ENCODE measurements around the gene CCDC57. TPM values are rescaled to one million over a fixed set of nuclear protein-coding genes. Genes with fewer than 3 reads are reported as not detected.

CCDC57 gene
- total RNA-seq, 1 donor from 2014 or later: 37.2 TPM

DNA sequence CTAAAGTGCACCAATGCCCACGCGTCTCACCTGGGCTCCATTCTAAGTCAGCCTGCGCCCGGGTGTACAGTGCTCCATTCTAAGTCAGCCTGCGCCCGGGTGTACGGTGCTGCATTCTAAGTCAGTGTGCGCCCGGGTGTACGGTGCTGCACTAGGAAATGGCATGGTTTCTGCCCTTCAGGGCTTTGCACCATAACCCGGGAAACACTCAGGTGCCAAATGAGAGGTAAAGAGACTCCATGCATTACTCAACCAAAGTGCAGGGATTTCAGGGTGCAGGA is 85.4 kb downstream of the CCDC57 start:
- H3K27ac Mint-ChIP-seq (ENCODE audit: unreplicated experiment): no peak overlapping the region
- no peak for TF ChIP-seq CTCF (IDR thresholded peaks at IDR 0.05; ENCODE audit: unreplicated experiment)
- no peaks in the 10 kb centered on the region for H3K4me1 Mint-ChIP-seq (ENCODE audit: unreplicated experiment)
- H3K4me3 Mint-ChIP-seq (ENCODE audit: unreplicated experiment): no peak overlapping the region
- no peak for DNase-seq (ENCODE audit: low spot score)
- peaks cover 19% of the 10 kb centered on the region for H3K36me3 Mint-ChIP-seq (ENCODE audit: low read depth, unreplicated experiment)
- no peaks in the 10 kb centered on the region for H3K9me3 Mint-ChIP-seq (ENCODE audit: unreplicated experiment)
- peaks cover 5% of the 10 kb centered on the region for H3K27me3 Mint-ChIP-seq (ENCODE audit: unreplicated experiment)

- no peak for DNase-seq (ENCODE audit: low spot score)
- H3K9me3 Mint-ChIP-seq (ENCODE audit: unreplicated experiment): no peaks in the 10 kb centered on the region
- no peak for TF ChIP-seq CTCF (IDR thresholded peaks at IDR 0.05; ENCODE audit: unreplicated experiment)
- no peak overlapping the region for H3K4me3 Mint-ChIP-seq (ENCODE audit: unreplicated experiment)
- peaks cover 5% of the 10 kb centered on the region for H3K27me3 Mint-ChIP-seq (ENCODE audit: unreplicated experiment)
- H3K36me3 Mint-ChIP-seq (ENCODE audit: low read depth, unreplicated experiment): peaks cover 19% of the 10 kb centered on the region
- no peak overlapping the region for H3K27ac Mint-ChIP-seq (ENCODE audit: unreplicated experiment)
- H3K4me1 Mint-ChIP-seq (ENCODE audit: unreplicated experiment): peaks cover 5% of the 10 kb centered on the region
These were observed 85.9 kb downstream of the CCDC57 start for GRCh38 chr17:82126556-82127314.

DNA sequence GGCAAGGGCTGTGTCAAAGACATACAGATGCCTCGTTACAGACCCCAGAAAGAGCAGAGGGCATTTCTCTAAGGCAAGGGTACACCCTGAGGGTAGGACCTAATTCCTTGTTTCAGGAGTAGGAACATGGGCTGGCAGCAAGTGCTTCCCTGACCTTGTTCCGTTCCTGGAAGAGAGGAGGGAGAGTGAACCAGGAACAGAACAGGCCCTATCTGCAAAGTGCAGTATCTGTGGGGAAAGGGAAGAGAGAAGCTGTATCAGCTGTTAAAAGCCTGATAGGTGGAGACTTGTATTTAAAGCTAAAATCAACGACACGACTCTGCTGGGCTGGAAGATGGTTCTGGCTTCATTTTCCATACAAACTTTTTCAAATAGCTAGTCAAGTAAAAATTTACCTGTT is 88.5 kb downstream of the CCDC57 start:
- H3K27ac Mint-ChIP-seq (ENCODE audit: unreplicated experiment): no peak overlapping the region
- no peak for TF ChIP-seq CTCF (IDR thresholded peaks at IDR 0.05; ENCODE audit: unreplicated experiment)
- H3K4me1 Mint-ChIP-seq (ENCODE audit: unreplicated experiment): peaks cover 11% of the 10 kb centered on the region
- H3K4me3 Mint-ChIP-seq (ENCODE audit: unreplicated experiment): no peak overlapping the region
- H3K9me3 Mint-ChIP-seq (ENCODE audit: unreplicated experiment): no peaks in the 10 kb centered on the region
- H3K27me3 Mint-ChIP-seq (ENCODE audit: unreplicated experiment): peaks cover 5% of the 10 kb centered on the region
- DNase-seq (ENCODE audit: low spot score): no peak
- peaks cover 19% of the 10 kb centered on the region for H3K36me3 Mint-ChIP-seq (ENCODE audit: low read depth, unreplicated experiment)

DNA sequence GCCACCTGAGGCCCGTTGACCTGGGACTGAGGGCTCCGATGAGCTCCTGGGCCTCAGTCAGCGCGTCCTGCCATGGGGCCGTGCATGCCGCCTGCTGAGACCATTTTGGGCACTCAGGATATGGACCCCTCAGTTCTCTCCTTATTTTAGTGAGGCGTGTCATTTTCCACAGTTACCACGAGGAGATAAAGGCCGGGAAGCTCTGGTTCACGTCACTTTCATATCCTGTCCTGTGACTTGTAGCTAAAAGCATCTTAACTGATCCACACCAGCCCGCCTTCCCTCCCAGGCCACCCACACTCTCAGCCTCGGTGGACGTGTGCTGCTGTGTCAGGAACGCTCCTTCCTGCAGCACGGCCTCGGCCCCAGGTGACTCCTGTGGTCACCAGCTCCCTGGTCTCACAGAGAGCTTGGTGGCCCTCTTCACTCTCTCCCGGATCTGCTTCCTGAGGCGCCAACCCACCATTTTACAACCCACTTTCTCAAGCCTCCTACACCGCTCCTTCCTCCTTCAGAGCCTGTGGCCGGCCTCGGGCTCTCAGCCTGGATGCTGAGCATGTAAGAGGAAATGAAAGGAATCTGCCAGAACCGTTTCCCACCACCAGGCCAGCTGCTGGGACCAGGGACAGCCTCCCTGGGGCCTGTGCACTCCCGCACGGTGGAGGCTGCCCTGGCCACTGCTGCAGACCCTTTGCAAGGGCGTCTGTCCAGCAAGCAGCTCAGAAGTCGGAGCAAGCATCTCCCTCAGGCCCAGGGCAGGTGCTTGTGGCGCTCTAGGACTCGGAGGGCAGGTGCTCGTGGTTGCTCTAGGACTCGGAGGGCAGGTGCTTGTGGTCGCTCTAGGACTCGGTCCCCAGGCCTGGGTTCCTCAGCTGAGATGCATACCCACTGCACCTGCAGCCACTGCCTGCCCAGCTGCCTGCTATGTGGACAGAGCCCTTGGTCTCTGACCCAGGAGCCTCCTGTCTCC is 90.7 kb downstream of the CCDC57 start:
- TF ChIP-seq CTCF (IDR thresholded peaks at IDR 0.05; ENCODE audit: unreplicated experiment): no peak
- DNase-seq (ENCODE audit: low spot score): no peak
- peaks cover 20% of the 10 kb centered on the region for H3K4me1 Mint-ChIP-seq (ENCODE audit: unreplicated experiment)
- peaks cover 19% of the 10 kb centered on the region for H3K36me3 Mint-ChIP-seq (ENCODE audit: low read depth, unreplicated experiment)
- H3K27me3 Mint-ChIP-seq (ENCODE audit: unreplicated experiment): peaks cover 5% of the 10 kb centered on the region
- H3K4me3 Mint-ChIP-seq (ENCODE audit: unreplicated experiment): no peak overlapping the region
- no peak overlapping the region for H3K27ac Mint-ChIP-seq (ENCODE audit: unreplicated experiment)
- H3K9me3 Mint-ChIP-seq (ENCODE audit: unreplicated experiment): no peaks in the 10 kb centered on the region

- Mint-ChIP-seq H3K27ac (ENCODE audit: unreplicated experiment) (no peak overlapping the region), H3K27me3 (ENCODE audit: unreplicated experiment) (peaks cover 7% of the 10 kb centered on the region), H3K4me1 (ENCODE audit: unreplicated experiment) (peaks cover 20% of the 10 kb centered on the region), H3K4me3 (ENCODE audit: unreplicated experiment) (no peak overlapping the region), H3K36me3 (ENCODE audit: low read depth, unreplicated experiment) (peaks cover 13% of the 10 kb centered on the region), H3K9me3 (ENCODE audit: unreplicated experiment) (no peaks in the 10 kb centered on the region)
- no peak for TF ChIP-seq CTCF (IDR thresholded peaks at IDR 0.05; ENCODE audit: unreplicated experiment)
- no peak for DNase-seq (ENCODE audit: low spot score)
These were observed 91.4 kb downstream of the CCDC57 start for GRCh38 chr17:82121246-82121645.

Measured in endothelial cell (in vitro differentiated cells).